ENCODE measurements around the gene SLC6A11. TPM values are rescaled to one million over a fixed set of nuclear protein-coding genes. Genes with fewer than 3 reads are reported as not detected.

SLC6A11 gene
- total and polyA plus RNA-seq, 2 of the 13 experiments (the other 11 are each of a cell fraction or from before 2014, with no cell fraction given) = 17.9 to 34.5 TPM

DNA sequence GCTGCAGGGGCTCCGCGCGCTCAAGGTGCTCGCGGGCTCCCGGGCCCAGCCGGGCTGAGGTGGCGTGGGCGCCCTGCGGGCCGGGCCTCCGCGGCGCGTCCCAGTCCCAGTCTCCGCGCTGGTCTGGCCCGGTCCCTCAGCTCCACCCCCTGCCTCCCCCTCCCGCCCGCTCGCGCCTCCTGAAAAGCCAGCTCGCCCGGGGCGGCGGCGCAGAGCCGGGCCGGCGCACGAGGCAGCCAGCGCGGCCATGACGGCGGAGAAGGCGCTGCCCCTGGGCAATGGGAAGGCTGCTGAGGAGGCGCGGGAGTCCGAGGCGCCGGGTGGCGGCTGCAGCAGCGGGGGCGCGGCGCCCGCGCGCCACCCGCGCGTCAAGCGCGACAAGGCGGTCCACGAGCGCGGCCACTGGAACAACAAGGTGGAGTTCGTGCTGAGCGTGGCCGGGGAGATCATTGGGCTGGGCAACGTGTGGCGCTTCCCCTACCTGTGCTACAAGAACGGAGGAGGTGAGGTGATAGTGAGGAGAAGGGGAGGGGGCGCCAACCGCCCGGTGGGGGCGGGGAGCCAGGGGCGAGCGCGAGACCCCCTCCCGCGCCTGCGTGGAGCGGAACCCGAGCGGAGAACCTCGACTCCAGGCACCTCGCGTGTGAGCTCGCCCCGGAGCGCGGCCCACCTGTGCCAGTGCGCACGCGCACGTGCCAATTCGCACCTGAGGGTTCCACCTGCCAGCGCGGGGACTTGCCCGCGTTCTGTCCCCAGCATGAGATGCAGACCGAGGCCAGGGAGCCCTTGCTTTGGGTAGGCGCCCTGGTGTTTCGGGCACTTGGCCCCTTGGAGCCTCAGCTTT lies at the start of gene SLC6A11 (continued):
- TF ChIP-seq, protein P1, sequence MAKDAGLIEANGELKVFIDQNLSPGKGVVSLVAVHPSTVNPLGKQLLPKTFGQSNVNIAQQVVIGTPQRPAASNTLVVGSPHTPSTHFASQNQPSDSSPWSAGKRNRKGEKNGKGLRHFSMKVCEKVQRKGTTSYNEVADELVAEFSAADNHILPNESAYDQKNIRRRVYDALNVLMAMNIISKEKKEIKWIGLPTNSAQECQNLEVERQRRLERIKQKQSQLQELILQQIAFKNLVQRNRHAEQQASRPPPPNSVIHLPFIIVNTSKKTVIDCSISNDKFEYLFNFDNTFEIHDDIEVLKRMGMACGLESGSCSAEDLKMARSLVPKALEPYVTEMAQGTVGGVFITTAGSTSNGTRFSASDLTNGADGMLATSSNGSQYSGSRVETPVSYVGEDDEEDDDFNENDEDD (CRISPR knock-in tag; IDR thresholded peaks at IDR 0.05; ENCODE audit: borderline replicate concordance) = peak; percentile 64; the same call in 1 of the 2 replicates
- TF ChIP-seq, protein P2, sequence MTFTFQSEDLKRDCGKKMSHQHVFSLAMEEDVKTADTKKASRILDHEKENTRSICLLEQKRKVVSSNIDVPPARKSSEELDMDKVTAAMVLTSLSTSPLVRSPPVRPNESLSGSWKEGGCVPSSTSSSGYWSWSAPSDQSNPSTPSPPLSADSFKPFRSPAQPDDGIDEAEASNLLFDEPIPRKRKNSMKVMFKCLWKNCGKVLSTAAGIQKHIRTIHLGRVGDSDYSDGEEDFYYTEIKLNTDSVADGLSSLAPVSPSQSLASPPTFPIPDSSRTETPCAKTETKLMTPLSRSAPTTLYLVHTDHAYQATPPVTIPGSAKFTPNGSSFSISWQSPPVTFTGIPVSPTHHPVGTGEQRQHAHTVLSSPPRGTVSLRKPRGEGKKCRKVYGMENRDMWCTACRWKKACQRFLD (CRISPR knock-in tag; IDR thresholded peaks at IDR 0.05; ENCODE audit: borderline replicate concordance) = no peak
- TF ChIP-seq ZNF781 (CRISPR knock-in tag; IDR thresholded peaks at IDR 0.05; ENCODE audit: borderline replicate concordance, not compliant biosample characterization) = peak; percentile 68
- TF ChIP-seq GABPB1 (CRISPR knock-in tag; IDR thresholded peaks at IDR 0.05) = peak; percentile 3; the same call in 1 of the 2 replicates
- TF ChIP-seq ZNF768 (CRISPR knock-in tag; IDR thresholded peaks at IDR 0.05) = peak; percentile 49; the same call in 1 of the 2 replicates
- no peak for TF ChIP-seq NONO (IDR thresholded peaks at IDR 0.05)
- TF ChIP-seq NONO (CRISPR knock-in tag; conservative IDR thresholded peaks at IDR 0.05) = no peak
- TF ChIP-seq, protein P3, sequence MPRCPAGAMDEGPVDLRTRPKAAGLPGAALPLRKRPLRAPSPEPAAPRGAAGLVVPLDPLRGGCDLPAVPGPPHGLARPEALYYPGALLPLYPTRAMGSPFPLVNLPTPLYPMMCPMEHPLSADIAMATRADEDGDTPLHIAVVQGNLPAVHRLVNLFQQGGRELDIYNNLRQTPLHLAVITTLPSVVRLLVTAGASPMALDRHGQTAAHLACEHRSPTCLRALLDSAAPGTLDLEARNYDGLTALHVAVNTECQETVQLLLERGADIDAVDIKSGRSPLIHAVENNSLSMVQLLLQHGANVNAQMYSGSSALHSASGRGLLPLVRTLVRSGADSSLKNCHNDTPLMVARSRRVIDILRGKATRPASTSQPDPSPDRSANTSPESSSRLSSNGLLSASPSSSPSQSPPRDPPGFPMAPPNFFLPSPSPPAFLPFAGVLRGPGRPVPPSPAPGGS (CRISPR knock-in tag; IDR thresholded peaks at IDR 0.05) = peak; percentile 77; the same call in 1 of the 2 replicates
- TF ChIP-seq ZNF724P (CRISPR knock-in tag; IDR thresholded peaks at IDR 0.05; ENCODE audit: borderline replicate concordance) = 0 out of 2 replicates have a peak, but pooled peaks have one; percentile 57
- no peak for TF ChIP-seq ZNF720 (CRISPR knock-in tag; IDR thresholded peaks at IDR 0.05)
- TF ChIP-seq, protein P4, sequence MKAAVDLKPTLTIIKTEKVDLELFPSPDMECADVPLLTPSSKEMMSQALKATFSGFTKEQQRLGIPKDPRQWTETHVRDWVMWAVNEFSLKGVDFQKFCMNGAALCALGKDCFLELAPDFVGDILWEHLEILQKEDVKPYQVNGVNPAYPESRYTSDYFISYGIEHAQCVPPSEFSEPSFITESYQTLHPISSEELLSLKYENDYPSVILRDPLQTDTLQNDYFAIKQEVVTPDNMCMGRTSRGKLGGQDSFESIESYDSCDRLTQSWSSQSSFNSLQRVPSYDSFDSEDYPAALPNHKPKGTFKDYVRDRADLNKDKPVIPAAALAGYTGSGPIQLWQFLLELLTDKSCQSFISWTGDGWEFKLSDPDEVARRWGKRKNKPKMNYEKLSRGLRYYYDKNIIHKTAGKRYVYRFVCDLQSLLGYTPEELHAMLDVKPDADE (CRISPR knock-in tag; IDR thresholded peaks at IDR 0.05) = no peak; the same call in 1 of the 2 replicates
- no peak for TF ChIP-seq EP300 (IDR thresholded peaks at IDR 0.05; ENCODE audit: low read depth in 2 of 2, low read length in 2 of 2)
- TF ChIP-seq EP300 (CRISPR knock-in tag; IDR thresholded peaks at IDR 0.05; ENCODE audit: borderline replicate concordance) = no peak
- no peak for TF ChIP-seq ZNF619 (CRISPR knock-in tag; IDR thresholded peaks at IDR 0.05)
- TF ChIP-seq SCMH1 (CRISPR knock-in tag; IDR thresholded peaks at IDR 0.05; ENCODE audit: borderline replicate concordance) = no peak
- peak; percentile 59; the same call in 1 of the 2 replicates for TF ChIP-seq ZNF564 (CRISPR knock-in tag; IDR thresholded peaks at IDR 0.05)
- TF ChIP-seq, protein P5, sequence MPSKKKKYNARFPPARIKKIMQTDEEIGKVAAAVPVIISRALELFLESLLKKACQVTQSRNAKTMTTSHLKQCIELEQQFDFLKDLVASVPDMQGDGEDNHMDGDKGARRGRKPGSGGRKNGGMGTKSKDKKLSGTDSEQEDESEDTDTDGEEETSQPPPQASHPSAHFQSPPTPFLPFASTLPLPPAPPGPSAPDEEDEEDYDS (CRISPR knock-in tag; IDR thresholded peaks at IDR 0.05) = peak; percentile 59; the same call in 1 of the 2 replicates
- TF ChIP-seq, protein P6, sequence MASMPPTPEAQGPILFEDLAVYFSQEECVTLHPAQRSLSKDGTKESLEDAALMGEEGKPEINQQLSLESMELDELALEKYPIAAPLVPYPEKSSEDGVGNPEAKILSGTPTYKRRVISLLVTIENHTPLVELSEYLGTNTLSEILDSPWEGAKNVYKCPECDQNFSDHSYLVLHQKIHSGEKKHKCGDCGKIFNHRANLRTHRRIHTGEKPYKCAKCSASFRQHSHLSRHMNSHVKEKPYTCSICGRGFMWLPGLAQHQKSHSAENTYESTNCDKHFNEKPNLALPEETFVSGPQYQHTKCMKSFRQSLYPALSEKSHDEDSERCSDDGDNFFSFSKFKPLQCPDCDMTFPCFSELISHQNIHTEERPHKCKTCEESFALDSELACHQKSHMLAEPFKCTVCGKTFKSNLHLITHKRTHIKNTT (CRISPR knock-in tag; IDR thresholded peaks at IDR 0.05) = no peak
- TF ChIP-seq ZNF552 (CRISPR knock-in tag; IDR thresholded peaks at IDR 0.05; ENCODE audit: borderline replicate concordance) = peak; percentile 76
- TF ChIP-seq ZNF138 (CRISPR knock-in tag; IDR thresholded peaks at IDR 0.05; ENCODE audit: low read depth) = 0 out of 2 replicates have a peak, but pooled peaks have one; percentile 33
- TF ChIP-seq, protein P7, sequence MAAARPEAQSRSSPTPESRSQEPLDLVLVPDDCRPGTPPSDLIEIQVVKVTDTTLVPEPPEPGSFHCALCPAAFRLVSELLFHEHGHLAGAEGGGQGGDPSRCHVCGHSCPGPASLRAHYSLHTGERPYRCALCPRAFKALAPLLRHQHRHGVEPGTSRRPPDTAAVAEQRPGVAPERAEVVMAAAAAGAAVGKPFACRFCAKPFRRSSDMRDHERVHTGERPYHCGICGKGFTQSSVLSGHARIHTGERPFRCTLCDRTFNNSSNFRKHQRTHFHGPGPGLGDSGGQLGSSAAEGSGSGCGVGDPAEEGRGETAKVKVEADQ (CRISPR knock-in tag; IDR thresholded peaks at IDR 0.05; ENCODE audit: borderline replicate concordance) = peak; percentile 51; the same call in 1 of the 2 replicates

Measured in HepG2 (cell line).